Mesenteric fat pad (tissue), 1 donor: Measurements from ENCODE around the gene TST. TPM values are rescaled to one million over a fixed set of nuclear protein-coding genes. Genes with fewer than 3 reads are reported as not detected.
A peak's percentile ranks its signal among the peaks of the same experiment; 100 is the strongest.

Source experiments
- DNase-seq: peaks from one replicate; pipeline ENCODE4 v3.0.0-alpha.2; 2020; ENCODE audit warnings: low spot score
- total RNA-seq: library from RNA; stranded (reverse); fragmentation: NEBNext Ultra II Directional; extraction: Animal tissue kit (Norgen Biotek cat#: 25700); gene quantifications from one replicate; pipeline ENCODE4 v1.2.1, GENCODE V29; 2021
- donor health status: DM: yes; HTN: yes; CAD: no.

Gene TST
- total RNA-seq, 1 donor from 2014 or later = 58.5 TPM

DNA sequence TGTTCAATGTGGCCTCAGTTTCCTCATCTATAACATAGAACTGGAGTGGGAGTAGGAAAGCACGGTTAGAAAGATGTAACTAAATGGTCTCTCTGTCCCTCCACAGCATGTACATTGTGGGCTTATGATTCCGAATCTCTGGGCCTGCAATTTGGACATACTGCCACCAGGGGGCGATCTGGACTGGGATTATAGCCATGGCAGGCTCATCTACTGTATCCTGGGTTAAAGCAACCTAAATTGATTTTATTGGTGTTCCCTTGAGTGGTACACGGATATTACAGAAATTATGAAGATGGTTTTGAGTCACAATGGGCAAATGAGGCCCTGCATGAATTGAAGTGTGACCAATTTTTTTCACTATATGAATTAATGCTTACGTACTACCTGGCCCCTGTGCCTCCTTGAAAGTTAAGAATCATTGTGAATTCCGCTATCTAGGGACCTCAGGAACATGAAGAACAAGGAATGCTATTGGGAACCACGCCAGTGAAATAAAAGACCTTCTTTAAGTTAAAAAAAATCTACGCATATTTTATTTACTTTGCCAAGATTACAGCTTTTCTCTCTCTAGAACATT, 32.9 kb downstream of the TST start:
- peak; percentile 30 for DNase-seq

DNA sequence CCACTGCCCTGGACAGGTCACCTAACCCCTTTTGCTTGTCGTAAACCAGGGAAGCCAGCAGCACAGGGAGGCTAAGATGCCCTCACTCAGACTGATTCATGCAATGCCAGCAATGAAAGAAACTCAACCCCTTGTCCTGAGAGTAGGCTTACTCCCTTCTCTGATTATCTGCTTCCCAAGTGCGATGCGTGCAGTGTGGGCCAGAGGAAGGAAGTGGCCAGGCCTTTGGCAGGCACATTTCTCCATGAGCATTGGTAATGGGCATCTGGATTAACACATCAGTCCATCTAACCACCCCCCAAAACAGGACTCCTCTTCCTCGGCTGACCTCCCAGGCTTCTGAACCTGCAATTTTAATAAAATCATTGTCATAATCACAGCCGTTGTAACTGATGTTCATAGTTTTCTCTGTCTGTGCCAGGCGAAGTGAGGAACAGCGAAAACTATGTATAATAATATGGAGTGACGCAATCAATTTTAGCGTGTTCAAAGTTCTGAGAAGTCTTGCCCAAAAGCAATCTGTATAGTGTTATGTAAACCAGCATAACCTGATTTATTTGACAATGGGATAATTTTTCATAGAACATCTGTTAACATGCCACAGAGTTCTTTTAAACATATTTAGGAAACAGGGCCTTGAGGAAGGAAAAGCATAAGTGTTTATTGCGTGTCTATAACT, 33.9 kb downstream of the TST start:
- DNase-seq = peak; percentile 26

DNA sequence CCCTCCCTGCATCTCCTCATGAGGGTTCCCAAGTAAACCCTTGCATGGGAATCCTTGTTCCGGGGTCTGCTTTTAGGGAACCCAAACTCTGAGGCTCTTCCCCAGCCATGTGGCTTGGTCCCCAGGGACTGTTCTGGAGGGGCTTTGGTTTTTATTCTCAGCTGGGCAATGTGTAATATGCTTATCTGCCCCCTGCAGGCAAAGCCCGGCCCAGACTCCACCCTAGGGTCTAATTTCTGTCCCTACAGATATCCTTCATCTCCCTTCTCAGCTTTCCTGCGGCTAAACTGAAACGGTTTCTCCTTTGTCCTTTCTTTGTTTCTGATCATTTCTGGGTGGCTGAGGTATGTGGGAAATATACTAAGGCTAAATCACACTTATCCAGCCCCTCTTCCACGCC, 37.1 kb downstream of the TST start:
- DNase-seq = no peak

DNA sequence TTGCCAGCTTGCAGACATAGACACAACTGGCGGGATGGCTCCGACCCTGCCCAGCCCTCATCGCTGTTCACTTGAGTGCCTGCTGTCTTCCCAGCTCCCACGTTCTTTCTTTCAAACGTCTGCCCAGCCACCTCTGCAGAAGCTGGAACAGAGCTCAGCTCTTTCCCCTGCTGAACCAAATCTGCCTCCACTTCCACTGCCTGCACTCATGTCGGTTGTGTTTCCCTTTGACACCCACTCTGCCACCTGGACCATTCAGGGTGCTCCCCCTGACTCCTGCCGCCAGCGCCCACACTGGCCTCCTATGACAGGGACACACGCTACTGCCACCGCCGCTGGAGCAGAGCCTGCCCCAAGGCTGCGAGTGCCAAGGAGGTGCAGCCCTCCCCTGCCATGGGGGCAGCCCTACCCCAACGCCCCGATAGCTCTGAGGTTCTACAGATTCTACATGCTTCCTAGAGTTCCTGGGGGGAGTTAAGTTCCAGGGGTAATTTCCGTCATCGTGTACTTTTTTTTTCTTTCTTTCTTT, 37.9 kb downstream of the TST start:
- no peak for DNase-seq

DNA sequence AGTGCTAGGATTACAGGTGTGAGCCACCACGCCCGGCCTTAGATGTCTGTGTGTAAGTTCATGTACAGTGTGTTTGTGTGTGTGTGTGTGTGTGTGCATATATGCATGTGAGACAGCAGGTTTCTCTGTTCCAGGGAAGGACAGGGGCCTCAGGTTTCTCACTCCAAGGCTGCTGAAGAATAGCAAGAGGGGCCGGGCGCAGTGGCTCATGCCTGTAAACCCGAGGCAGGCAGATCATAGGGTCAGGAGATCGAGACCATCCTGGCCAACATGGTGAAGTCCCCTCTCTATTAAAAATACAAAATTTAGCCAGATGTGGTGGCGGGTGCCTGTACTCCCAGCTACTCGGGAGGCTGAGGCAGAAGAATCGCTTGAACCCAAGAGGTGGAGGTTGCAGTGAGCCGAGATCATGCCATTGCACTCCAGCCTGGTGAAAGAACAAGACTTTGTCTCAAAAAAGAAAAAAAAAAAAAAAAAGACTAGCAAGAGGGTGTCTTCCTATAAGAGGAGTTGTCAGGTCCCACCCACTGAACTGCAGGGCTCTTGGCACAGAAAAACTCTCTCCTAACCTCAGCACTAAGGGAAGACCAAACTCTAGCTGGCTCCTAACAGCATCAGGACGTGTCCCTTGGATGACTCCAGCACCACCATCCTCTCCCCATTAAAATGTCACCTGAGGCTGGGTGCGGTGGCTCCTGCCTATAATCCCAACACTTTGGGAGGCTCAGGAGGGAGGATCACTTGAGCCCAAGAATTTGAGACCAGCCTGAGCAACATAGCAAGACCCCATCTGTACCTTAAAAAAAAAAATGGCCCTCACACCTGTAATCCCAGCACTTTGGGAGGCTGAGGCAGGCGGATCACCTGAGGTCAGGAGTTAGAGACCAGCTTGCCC, 40.0 kb downstream of the TST start:
- peak; percentile 57 for DNase-seq

DNA sequence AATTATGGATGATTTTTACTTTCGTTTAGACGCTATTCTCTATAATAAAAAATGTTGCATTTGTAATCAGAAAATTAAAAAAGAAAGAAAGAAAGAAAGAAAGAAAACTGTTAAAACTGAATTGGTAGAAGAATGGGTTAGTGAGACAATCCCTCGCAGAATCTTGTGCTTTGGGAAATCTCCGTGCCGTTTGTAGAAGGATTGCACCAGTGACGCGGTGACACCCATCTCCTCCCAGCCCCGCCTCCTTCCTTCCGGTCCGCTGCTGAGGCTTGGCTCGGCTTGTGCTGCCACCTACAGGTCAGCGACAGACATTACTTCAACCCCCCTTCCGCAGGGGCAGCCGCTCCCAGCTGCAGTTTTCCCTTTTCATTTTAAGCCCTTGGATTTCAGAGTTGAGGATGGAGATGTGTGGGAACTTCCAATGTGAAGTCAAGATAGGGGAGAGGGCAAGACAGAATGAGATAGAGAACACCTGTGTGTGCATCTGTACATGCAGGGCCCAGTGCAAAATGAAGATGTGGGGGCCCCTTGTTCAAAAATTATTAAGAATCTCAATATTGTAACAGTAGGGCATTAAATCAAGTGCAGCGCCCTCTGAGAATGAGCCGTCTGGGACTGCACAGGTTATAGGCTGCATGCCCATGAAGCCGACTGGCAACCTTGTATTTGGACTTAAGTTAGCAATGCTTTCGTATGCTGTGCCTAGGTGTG, 41.1 kb downstream of the TST start:
- DNase-seq = peak; percentile 96

DNA sequence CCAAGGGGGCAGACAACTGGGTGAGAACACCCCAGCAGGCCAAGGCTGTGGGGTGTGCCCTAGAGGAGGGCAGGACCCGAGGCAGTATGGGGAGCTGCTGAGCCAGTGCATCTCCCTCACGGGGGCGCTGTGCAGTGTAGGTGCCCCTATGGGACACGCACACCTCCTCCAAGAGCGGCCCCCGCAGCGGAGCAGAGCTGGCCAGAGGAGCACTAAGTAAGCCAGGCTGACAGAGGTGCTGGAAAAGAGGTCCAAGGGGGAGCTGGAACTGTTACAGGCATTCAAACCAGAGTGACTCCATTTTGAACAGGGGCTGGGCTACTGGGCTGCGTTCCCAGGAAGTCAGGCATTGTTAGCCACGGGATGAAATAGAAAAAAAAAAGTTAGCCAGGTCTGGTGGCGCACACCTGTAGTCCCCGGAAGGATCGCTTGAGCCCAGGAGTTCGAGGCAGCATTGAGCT, 41.8 kb downstream of the TST start:
- peak; percentile 90 for DNase-seq

DNA sequence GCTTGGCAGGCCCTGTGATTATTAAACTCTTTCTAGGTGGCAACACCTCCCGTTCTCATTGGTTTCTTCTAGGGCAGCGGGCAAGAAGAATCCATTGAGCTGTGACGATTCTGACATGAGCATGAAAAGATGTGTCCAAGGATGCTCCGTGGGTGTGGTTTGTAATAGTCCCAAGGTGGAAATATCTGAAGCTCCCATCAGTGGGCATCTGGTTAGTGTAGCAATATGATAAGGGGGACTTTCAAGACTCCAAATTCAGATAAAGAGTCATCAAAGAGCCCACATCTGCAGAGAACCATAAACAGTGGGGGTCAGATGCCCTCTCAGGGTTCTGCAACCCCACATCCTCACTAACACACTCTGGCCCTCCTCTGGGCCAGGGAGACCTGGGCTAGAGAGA, 42.6 kb downstream of the TST start:
- peak; percentile 5 for DNase-seq

DNA sequence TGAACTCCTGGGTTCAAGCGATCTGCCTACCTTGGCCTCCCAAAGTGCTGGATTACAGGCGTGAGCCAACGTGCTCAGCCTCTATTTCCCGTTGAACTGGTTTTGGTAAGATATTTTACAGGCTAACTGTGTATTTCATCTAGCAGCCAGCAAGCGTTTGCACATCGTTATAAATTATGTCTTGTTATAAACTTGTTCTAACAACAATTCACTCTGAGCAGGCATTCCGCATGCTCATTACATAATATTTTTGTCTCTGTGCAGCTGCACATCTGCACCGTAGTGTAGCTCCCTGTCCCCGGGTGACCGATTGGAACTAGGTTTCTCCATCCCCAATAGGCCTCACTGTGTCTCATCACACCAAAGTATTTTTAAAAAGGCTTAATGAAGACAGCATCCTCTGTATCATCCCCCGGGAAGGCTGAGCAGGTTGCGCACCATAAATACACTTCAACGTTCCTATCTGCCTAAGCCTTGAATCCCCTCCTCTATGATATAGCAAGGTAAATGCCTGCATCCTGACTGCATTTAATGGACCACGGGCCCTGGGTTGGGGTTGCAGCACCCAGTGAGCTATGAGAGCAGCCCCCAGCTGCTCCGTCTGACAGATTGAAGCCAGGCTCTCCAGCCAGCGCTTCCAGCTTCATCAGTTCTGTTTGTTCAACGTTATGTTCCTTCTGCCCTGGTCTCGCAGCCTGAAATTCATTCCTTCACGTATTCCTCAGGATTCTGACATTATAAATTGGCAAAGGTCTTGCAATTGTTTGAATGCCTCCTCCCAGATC, 47.7 kb downstream of the TST start:
- peak; percentile 16 for DNase-seq

DNA sequence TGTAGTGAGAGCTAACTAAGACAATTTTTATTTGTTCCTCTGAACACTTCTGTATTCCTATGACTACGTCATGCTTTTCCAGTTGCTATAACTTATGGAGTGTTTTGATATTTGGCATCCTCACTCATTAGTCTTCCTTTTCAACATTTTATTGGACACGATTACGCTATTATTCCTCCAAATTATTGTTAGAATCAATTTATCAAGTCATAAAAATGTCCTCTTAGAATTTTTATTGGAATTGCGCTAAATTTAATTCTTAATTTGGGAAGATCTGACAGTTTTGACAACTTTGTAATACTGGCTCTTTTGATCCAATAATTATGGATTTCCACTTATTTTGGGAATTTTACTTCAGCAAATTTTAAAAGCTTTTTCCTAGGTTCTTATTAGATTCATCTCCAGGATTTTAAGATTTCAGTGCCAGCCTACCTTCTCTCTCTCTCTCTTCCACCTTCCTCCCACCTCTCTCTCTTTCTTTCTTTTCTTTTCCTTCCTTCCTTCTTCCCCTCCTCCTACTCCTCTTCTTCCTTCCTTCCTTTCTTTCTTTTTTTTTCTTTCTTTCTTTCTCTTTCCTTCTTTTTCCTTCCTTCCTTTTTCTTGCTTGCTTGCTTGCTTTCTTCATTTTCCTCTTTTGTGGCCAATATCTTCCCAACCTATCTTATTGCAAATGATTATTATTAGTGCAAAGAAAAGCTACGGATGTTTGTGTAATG, 50.8 kb downstream of the TST start:
- no peak for DNase-seq

DNA sequence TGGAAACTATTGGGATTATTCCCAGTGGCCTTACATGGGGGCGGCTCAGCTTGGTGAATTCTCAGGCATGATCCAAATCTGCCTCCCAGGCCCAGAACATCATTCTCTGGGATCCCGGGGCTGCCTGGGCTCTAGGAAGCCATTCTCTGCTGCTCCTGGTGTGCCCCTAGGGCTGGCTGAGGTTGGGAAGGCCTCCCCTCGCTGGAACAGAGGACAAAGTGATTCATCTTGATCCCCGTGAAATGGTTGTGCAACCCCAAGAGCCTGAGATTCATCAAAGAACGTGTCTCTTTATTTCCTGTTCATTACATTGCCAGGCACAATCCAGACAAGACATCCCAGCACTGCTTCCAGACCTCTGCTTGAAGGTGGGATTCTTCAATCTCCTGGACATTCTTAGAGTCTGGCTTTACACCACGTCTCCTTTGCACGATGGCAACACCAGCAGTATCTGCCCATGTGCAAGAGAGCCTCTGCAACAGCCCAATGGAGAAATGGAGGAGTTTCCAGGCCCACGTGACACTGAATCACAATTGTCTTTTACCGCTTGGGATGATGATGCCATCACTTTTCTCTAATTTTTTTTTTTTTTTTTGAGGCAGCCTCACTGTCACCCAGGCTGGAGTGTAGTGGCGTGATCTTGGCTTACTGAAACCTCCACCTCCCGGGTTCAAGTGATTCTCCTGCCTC, 52.3 kb downstream of the TST start:
- DNase-seq = no peak

DNA sequence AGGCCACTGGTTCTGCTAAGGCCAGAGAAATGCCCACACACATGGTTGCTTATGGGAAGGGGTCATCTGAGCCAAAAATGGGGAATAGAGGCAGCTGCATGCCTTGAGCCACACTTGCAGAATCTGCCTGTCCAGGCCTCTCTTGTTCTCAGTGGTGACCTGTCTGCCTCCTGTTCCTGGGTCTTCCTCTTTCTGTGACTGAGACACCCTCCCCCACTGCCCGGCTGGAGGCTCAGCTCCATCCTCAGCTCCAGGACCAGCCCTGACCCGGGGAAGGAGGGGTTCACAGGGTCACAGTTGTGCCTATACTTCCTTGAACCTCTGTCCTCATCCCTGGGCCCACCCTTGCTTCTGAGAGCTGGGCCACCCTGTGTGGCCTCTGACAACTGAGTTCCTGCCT, 53.6 kb downstream of the TST start:
- DNase-seq = no peak

DNA sequence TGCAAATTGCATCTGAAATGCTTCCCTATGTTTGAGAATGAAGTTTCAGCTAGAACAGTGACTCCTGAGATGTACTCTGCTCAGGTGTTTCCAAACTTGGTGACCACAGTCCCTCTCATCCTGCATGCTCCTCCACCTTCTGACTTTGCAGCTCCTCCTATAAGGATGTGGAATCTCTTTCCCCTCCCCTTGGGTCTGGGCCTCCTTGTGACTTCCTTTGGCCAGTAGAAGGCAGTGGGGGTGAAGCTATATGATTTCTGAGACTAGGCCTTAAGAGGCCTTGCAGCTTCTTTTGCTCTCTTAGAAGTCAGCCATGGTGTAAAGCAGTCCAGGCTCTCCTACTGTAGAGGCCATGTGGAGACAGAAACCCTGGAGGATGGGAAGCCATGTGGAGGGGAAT, 55.1 kb downstream of the TST start:
- DNase-seq = no peak

DNA sequence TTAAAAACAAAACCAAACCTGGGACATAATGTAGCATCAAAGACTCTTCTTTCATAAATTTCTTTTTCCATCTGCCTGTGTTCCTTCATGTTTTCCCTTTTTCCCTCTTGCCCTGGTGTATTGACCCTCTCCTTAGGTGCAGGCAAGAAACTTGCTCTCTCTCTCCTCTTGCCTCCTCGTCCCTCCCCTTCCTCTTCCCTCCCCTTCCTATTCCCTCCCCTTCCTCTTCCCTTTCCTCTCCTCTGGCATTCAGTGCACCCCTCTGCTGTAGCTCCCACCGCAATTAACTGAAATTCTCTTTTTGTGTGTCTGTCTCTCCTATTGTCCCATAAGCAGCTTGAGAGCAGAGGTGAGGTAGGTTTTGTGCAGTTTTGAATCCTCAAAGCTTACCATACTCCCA, 55.9 kb downstream of the TST start:
- DNase-seq = no peak

DNA sequence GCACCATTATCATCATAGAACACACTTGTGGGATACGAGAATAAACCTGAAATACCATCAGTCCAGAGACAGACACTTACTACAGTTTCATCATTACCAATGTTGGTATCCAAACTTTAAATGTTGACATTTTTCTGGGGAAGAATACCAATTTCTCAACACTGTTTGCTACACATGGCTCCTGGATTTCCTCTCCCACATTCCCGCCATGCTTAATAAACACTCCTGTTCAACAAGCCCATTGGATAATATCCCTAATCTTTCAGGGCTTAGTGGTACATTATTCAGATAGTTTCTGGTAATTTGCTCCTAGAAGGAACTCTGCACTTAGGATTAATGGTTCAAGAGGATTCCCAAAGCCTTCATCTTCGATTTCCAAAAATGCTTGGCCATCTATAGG, 57.6 kb downstream of the TST start:
- no peak for DNase-seq
